ENCODE results near the gene MTA3. TPM values are rescaled to one million over a fixed set of nuclear protein-coding genes. Genes with fewer than 3 reads are reported as not detected.

The MTA3 gene
- total RNA-seq, 4 donors from 2014 or later = 40.0 to 73.2 (median 54.3) TPM

- Histone ChIP-seq H3K4me1 (no peaks in the 10 kb centered on the region), H3K9me3 (no peaks in the 10 kb centered on the region), H3K4me3 (no peak overlapping the region), H3K27me3 (no peaks in the 10 kb centered on the region), H3K27ac (no peak overlapping the region), H3K36me3 (no peaks in the 10 kb centered on the region)
- TF ChIP-seq EP300 (IDR thresholded peaks at IDR 0.05; ENCODE audit: low read depth) (no peak), POLR2AphosphoS5 (IDR thresholded peaks at IDR 0.05) (no peak), POLR2A (IDR thresholded peaks at IDR 0.05) (no peak), CTCF (IDR thresholded peaks at IDR 0.05) (no peak)
- DNase-seq = no peak
- intact Hi-C loops (cut with DNase I; ENCODE audit: low total_unique reads) = no loop called here
- 96% methylated on average over 8 of the region's 10 CpGs; no CpG with 5 or more reads in 1 of the 2 donors for WGBS, 2 donors (ENCODE audit: low coverage in 1 of 2)
- in situ Hi-C loops (cut with MboI; ENCODE audit: low pct_ligation_motif_present in 1 of 4, low pct_unique_long_range_greater_than_20kb in 1 of 4, low sequenced_read_pairs in 3 of 4) = no loop called here
These were observed 201.3 kb downstream of the MTA3 start for GRCh38 chr2:42769583-42770287.

- no peaks in the 10 kb centered on the region for H3K36me3 ChIP-seq
- in situ Hi-C loops (cut with MboI; ENCODE audit: low pct_ligation_motif_present in 1 of 4, low pct_unique_long_range_greater_than_20kb in 1 of 4, low sequenced_read_pairs in 3 of 4) (no loop called here), intact Hi-C loops (cut with DNase I; ENCODE audit: low total_unique reads) (no loop called here)
- no peak for DNase-seq
- no peak overlapping the region for H3K27ac ChIP-seq
- no peaks in the 10 kb centered on the region for H3K9me3 ChIP-seq
- no peak overlapping the region for H3K4me3 ChIP-seq
- 73 to 93% methylated on average over 3 to 13 of the region's 19 CpGs for WGBS, 2 donors (ENCODE audit: low coverage in 1 of 2)
- TF ChIP-seq POLR2A (IDR thresholded peaks at IDR 0.05) (no peak), EP300 (IDR thresholded peaks at IDR 0.05; ENCODE audit: low read depth) (no peak), POLR2AphosphoS5 (IDR thresholded peaks at IDR 0.05) (no peak), CTCF (IDR thresholded peaks at IDR 0.05) (peak in 4 of 5 experiments; percentile 15 to 36 (median 17))
- H3K27me3 ChIP-seq = no peaks in the 10 kb centered on the region
- no peaks in the 10 kb centered on the region for H3K4me1 ChIP-seq
These were observed 202.1 kb downstream of the MTA3 start for GRCh38 chr2:42770288-42771131.

- TF ChIP-seq POLR2AphosphoS5 (IDR thresholded peaks at IDR 0.05) (no peak), CTCF (IDR thresholded peaks at IDR 0.05) (no peak), EP300 (IDR thresholded peaks at IDR 0.05; ENCODE audit: low read depth) (no peak), POLR2A (IDR thresholded peaks at IDR 0.05) (no peak)
- no peaks in the 10 kb centered on the region for H3K9me3 ChIP-seq
- in situ Hi-C loops (cut with MboI; ENCODE audit: low pct_ligation_motif_present in 1 of 4, low pct_unique_long_range_greater_than_20kb in 1 of 4, low sequenced_read_pairs in 3 of 4) = no loop called here
- 57 to 81% methylated on average over 1 to 5 of the region's 5 CpGs for WGBS, 2 donors (ENCODE audit: low coverage in 1 of 2)
- intact Hi-C loops (cut with DNase I; ENCODE audit: low total_unique reads) = no loop called here
- H3K27me3 ChIP-seq = no peaks in the 10 kb centered on the region
- no peak overlapping the region for H3K27ac ChIP-seq
- no peaks in the 10 kb centered on the region for H3K36me3 ChIP-seq
- no peak for DNase-seq
- no peaks in the 10 kb centered on the region for H3K4me1 ChIP-seq
- H3K4me3 ChIP-seq = no peak overlapping the region
These were observed 203.2 kb downstream of the MTA3 start for GRCh38 chr2:42771546-42772153.

GRCh38 chr2:42775186-42775585, 206.8 kb downstream of the MTA3 start:
- H3K27ac ChIP-seq = no peak overlapping the region
- H3K36me3 ChIP-seq = no peaks in the 10 kb centered on the region
- H3K9me3 ChIP-seq = peaks cover 0 to 8% of the 10 kb centered on the region in 2 donors
- WGBS, 2 donors (ENCODE audit: low coverage in 1 of 2) = 68 to 73% methylated on average over 2 of the region's 2 CpGs
- TF ChIP-seq CTCF (IDR thresholded peaks at IDR 0.05) = no peak
- TF ChIP-seq POLR2AphosphoS5 (IDR thresholded peaks at IDR 0.05) = no peak
- intact Hi-C loops (cut with DNase I; ENCODE audit: low total_unique reads) (no loop called here), in situ Hi-C loops (cut with MboI; ENCODE audit: low pct_ligation_motif_present in 1 of 4, low pct_unique_long_range_greater_than_20kb in 1 of 4, low sequenced_read_pairs in 3 of 4) (no loop called here)
- no peaks in the 10 kb centered on the region for H3K4me1 ChIP-seq
- no peaks in the 10 kb centered on the region for H3K27me3 ChIP-seq
- no peak for DNase-seq
- H3K4me3 ChIP-seq = no peak overlapping the region

All from transverse colon (tissue), 4 donors.